Vagina (tissue), 2 donors: Measurements from ENCODE around the gene LPP.

Experiments used
- POLR2AphosphoS5 ChIP-seq, 2 donors: sonication (generic); formaldehyde crosslinking; IDR thresholded peaks; one replicate each; pipeline ENCODE4 v1.9.0; 2017; ENCODE audit warnings: antibody characterized with exemption in 2 of 2, mild to moderate bottlenecking in 2 of 2, low read depth in 1 of 2; ENCODE audit not compliant: insufficient read depth in 1 of 2
- TF ChIP-seq, protein P1 (sequence below), 3 experiments: fragments of 450-650 bp in 2 of 3; fragments of 200-600 bp in 1 of 3; sonication (generic) in 1 of 3; IDR thresholded peaks; one replicate each; pipeline ENCODE4 v1.5.1; 2017 to 2019; ENCODE audit warnings: antibody characterized with exemption in 3 of 3, mild to moderate bottlenecking in 2 of 3, moderate library complexity in 2 of 3

DNA sequence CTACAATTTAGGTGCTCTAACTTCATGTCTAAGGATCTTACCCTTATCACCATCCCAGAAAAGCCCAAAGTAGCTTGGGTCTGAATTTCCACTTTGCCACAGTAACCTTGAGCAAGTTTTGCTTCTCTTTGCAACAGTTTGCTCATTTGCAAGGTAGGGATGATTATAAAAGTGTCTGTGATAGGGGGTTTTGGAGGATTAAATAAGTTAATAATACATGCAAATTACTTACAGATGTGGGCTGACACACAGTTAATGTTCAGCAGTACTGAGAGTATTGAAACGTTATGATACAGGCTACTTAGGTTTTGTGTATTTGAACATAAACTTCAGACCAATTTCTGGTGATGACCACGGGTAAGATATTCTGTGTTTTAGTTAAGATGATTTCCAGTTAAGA is 573.1 kb downstream of the LPP start:
- TF ChIP-seq, protein P1, sequence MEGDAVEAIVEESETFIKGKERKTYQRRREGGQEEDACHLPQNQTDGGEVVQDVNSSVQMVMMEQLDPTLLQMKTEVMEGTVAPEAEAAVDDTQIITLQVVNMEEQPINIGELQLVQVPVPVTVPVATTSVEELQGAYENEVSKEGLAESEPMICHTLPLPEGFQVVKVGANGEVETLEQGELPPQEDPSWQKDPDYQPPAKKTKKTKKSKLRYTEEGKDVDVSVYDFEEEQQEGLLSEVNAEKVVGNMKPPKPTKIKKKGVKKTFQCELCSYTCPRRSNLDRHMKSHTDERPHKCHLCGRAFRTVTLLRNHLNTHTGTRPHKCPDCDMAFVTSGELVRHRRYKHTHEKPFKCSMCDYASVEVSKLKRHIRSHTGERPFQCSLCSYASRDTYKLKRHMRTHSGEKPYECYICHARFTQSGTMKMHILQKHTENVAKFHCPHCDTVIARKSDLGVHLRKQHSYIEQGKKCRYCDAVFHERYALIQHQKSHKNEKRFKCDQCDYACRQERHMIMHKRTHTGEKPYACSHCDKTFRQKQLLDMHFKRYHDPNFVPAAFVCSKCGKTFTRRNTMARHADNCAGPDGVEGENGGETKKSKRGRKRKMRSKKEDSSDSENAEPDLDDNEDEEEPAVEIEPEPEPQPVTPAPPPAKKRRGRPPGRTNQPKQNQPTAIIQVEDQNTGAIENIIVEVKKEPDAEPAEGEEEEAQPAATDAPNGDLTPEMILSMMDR (IDR thresholded peaks at IDR 0.05): no peak
- TF ChIP-seq POLR2AphosphoS5 (IDR thresholded peaks at IDR 0.05; ENCODE audit: insufficient read depth in 1 of 2, low read depth in 1 of 2): no peak
